Astrocyte of the cerebellum (primary cell): Measurements from ENCODE around the gene IL9R.
"Not testable (repeated sequence)": the region's sequence is repeated elsewhere in the genome, so short reads cannot be mapped to it uniquely, and the experiment has no call there.

Experiments used
- DNase-seq: peaks from one replicate; pipeline ENCODE4 v3.0.0-alpha.2; 2011; ENCODE audit warnings: low read depth
- H3K4me3 ChIP-seq: 2 replicates; pipeline ENCODE4 v1.5.1; 2011; ENCODE audit warnings: mild to moderate bottlenecking, low read depth, low read length, moderate library complexity
- in situ Hi-C: cut with HindIII; loops from 2 replicates; pipeline ENCODE4 v1.10.0; 2017; ENCODE audit warnings: low sequenced_read_pairs
- TF ChIP-seq, protein P1 (sequence below): IDR thresholded peaks from 2 replicates; pipeline ENCODE4 v1.5.1; 2012; ENCODE audit warnings: low read length, low read depth, moderate library complexity, mild to moderate bottlenecking; ENCODE audit errors: missing control alignments

IL9R gene

DNA sequence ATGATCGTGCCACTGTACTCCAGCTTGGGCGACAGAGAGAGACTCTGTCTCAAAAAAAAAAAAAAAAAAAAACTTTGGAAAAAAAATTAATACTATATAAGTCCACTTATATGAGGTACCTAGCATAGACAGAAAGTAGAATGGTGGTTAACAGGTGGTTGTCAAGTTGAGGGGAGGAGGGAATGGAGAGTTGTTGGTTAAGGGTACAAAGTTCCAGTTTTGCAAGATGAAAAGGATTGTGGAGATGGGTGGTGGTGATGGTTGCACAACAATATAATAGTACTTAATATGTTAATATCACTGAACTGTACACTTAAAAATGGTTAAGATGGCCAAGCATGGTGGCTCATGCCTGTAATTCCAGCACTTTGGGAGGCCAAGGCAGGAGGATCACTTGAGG, 4.1 kb upstream of the IL9R start:
- TF ChIP-seq, protein P1, sequence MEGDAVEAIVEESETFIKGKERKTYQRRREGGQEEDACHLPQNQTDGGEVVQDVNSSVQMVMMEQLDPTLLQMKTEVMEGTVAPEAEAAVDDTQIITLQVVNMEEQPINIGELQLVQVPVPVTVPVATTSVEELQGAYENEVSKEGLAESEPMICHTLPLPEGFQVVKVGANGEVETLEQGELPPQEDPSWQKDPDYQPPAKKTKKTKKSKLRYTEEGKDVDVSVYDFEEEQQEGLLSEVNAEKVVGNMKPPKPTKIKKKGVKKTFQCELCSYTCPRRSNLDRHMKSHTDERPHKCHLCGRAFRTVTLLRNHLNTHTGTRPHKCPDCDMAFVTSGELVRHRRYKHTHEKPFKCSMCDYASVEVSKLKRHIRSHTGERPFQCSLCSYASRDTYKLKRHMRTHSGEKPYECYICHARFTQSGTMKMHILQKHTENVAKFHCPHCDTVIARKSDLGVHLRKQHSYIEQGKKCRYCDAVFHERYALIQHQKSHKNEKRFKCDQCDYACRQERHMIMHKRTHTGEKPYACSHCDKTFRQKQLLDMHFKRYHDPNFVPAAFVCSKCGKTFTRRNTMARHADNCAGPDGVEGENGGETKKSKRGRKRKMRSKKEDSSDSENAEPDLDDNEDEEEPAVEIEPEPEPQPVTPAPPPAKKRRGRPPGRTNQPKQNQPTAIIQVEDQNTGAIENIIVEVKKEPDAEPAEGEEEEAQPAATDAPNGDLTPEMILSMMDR = no peak
- DNase-seq = no peak
- in situ Hi-C loops = no loop called here
- no peak overlapping the region for H3K4me3 ChIP-seq

DNA sequence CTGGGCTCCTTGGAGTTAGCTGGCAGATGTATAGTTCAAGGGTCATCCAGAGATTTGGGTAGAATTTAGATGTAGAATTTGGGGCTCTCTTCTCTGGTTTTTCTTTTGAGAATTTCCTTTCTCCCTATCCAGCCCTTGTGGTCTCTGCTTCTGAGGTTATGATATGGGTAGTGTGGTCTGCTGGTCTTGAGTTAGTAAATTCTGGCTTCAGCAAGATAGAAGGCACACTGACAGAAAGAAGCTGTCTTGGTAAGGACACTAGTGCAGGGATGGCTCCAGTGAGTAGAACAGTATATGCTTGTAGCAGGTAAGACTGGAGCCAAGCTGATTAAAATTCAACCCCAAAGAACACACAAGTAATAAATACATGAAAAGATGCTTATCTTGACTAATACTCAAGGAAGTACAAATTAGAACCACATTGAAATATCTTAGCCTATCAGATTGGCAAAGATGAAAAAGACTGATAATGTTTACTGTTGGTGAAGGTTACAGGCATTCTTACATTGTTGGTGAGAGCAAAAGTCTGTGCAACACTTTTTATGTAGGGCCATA, 2.1 kb upstream of the IL9R start:
- in situ Hi-C loops = no loop called here
- no peak for DNase-seq
- TF ChIP-seq, protein P1 = no peak

DNA sequence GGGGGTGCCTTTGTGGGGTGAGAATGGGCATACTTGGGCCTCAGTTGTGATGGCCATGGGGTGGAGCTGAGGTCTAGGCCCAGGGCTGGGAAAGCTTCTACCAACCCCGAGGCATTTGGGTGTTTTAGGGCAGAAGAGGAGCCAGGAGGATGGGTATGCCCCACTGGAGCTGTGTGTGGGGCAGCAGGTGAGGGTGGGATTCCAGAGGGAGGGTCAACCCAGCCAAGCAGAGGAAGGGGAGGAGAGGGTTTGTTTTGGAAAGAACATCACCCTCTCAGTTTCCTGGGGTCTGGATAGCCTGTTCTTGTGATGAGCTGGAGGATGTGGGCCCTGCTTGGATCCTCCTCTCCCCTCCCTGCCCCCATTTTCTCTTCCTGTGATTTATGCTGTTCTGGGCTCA, 620 bp downstream of the IL9R start:
- in situ Hi-C loops = no loop called here

More for the DNA sequence above, 2.1 kb upstream of the IL9R start:
- H3K4me3 ChIP-seq = no peak overlapping the region

DNA sequence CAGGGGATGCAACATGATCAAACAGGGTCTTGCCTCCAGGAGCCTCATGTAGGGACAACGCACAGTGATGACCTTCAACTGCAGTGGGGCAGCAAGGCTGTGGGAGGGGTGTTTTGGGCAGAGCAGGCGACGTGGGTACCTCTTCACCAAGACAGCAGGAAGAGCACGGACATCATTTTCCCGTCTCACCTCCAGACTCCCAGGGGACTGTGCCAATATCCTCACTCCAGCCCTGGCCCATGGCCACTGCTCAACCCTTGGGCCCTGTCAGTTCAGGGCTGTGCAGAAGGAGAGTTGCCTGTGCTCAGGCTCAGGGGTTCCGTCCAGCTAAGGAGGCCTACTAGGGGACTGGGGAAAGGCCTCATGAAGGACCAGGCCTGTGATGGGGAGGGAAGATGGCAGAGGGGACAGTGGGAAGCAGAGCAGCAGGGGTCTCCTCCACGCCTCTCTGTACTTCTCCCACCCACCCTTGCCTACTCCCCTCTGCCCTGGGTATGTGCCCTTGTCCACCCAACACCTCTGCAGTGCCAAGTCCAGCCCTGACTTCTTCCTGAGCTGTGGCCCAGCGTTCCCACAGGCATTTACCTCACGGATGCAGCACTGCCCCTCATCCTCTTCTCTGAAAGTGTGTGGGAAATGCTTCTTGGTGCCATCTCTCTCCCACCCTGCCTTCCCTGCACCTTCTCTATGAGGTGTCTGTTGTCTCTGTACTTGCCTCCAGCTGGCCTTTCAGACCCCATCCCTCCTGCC, 1.4 kb downstream of the IL9R start:
- in situ Hi-C loops = no loop called here

More for the DNA sequence above, 620 bp downstream of the IL9R start:
- no peak overlapping the region for H3K4me3 ChIP-seq
- DNase-seq = no peak
- TF ChIP-seq, protein P1 = no peak

DNA sequence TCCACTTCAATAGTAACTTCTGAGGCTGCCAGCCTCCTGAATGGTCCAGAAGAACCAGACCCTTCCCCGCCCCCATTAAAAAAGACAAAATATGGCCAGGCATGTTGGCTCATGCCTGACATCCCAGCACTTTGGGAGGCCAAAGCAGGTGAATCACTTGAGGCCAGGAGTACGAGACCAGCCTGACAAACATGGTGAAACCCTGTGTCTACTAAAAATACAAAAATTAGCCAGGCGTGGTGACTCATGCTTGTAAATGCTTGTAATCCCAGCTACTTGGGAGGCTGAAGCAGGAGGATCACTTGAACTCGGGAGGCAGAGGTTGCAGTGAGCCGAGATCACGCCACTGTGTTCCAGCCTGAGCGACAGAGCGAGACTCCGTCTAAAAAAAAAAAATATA, 2.3 kb downstream of the IL9R start:
- DNase-seq, in situ Hi-C loops, H3K4me3 ChIP-seq: not testable (repeated sequence)

More for the DNA sequence above, 1.4 kb downstream of the IL9R start:
- H3K4me3 ChIP-seq = no peak overlapping the region
- DNase-seq = no peak
- TF ChIP-seq, protein P1 = no peak

DNA sequence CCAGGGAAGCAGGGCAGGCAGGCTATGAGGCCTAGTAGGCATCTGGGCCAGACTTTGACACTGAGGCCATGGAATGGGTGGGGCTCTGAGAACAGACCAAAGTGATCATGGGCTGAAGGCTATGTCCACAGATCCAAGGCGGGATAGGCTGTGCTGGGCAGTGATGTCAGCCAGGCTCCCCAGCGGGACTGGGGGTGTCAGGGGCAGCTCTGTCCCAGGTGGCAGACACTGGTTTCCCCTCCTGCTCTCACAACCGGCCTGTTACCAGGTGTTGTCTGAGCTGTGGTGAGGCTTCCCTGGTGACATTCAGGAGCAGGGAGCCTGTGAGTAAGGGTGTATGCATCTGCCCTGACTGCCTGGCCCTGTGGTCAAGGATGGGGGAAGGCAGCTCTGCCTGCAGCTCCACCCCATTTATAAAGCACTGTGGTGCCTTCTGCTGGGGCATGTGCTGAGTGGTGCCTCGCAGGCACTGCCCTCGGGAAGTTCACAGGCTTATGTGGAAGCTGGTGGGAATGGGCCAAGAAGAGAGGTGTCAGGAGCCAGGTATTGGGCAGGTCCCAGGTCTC, 2.9 kb downstream of the IL9R start:
- TF ChIP-seq, protein P1 = no peak
- no peak for DNase-seq
- no peak overlapping the region for H3K4me3 ChIP-seq
- in situ Hi-C loops = no loop called here
